Measurements from ENCODE around the gene API5.

GRCh38 chr11:43367382-43368178 is 55.8 kb downstream of the API5 start:
- TF ChIP-seq POLR2A (IDR thresholded peaks at IDR 0.05) (no peak), CTCF (IDR thresholded peaks at IDR 0.05) (no peak), POLR2AphosphoS5 (IDR thresholded peaks at IDR 0.05; ENCODE audit: insufficient read depth in 1 of 2, low read depth in 1 of 2) (no peak)

Measured in vagina (tissue), 2 donors.